GM23338 (cell line): ENCODE results near the gene MT1F. TPM values are rescaled to one million over a fixed set of nuclear protein-coding genes. Genes with fewer than 3 reads are reported as not detected.

ENCODE experiments used
- ATAC-seq: fragments of 200-7000 bp; cut with Tn5 transposase; 3 replicates; pipeline ENCODE4 v1.9.1; 2020
- DNase-seq: peaks from one replicate; pipeline ENCODE4 v3.0.0-alpha.2; 2015; ENCODE audit warnings: low spot score
- H2AFZ ChIP-seq: fragments of 200-600 bp; sonication (generic); 2 replicates; pipeline ENCODE4 v1.8.0; 2016; ENCODE audit warnings: antibody characterized with exemption, mild to moderate bottlenecking, moderate library complexity
- H3F3A ChIP-seq: fragments of 200-600 bp; sonication (generic); replicated peaks from 2 replicates; pipeline ENCODE4 v1.8.0; 2017; ENCODE audit warnings: antibody characterized with exemption, mixed run types, low read depth
- H3K27ac ChIP-seq: fragments of 200-600 bp; sonication (generic); 2 replicates; pipeline ENCODE4 v1.6.1; 2016; ENCODE audit warnings: low read depth
- H3K27me3 ChIP-seq: fragments of 200-600 bp; sonication (generic); 2 replicates; pipeline ENCODE4 v1.8.0; 2016; ENCODE audit warnings: mild to moderate bottlenecking, mixed run types, moderate library complexity; ENCODE audit not compliant: insufficient read depth
- H3K36me3 ChIP-seq: fragments of 200-600 bp; sonication (generic); 2 replicates; pipeline ENCODE4 v1.8.0; 2016; ENCODE audit warnings: mild to moderate bottlenecking; ENCODE audit not compliant: insufficient read depth
- H3K4me1 ChIP-seq: fragments of 200-600 bp; sonication (generic); 2 replicates; pipeline ENCODE4 v1.8.0; 2016; ENCODE audit warnings: mild to moderate bottlenecking, moderate library complexity; ENCODE audit not compliant: insufficient read depth
- H3K4me2 ChIP-seq: fragments of 200-600 bp; sonication (generic); 2 replicates; pipeline ENCODE4 v1.7.1; 2017; ENCODE audit warnings: mixed run types
- H3K4me3 ChIP-seq: fragments of 200-600 bp; sonication (generic); 2 replicates; pipeline ENCODE4 v1.6.1; 2016; ENCODE audit warnings: mixed run types
- H3K79me2 ChIP-seq: fragments of 200-600 bp; sonication (generic); replicated peaks from 2 replicates; pipeline ENCODE4 v1.8.0; 2017; ENCODE audit warnings: mild to moderate bottlenecking; ENCODE audit not compliant: insufficient read depth
- H3K9me2 ChIP-seq: fragments of 200-600 bp; sonication (generic); 2 replicates; pipeline ENCODE4 v1.8.0; 2017; ENCODE audit not compliant: insufficient read depth
- H4K20me1 ChIP-seq: fragments of 200-600 bp; sonication (generic); replicated peaks from 2 replicates; pipeline ENCODE4 v1.8.0; 2017; ENCODE audit warnings: mild to moderate bottlenecking; ENCODE audit not compliant: insufficient read depth
- H3K27ac Mint-ChIP-seq: 2 replicates; pipeline ENCODE4 v1.8.0; 2020; ENCODE audit warnings: inconsistent platforms, mild to moderate bottlenecking, moderate library complexity, mixed read lengths
- H3K27me3 Mint-ChIP-seq: 3 replicates; pipeline ENCODE4 v1.8.0; 2022; ENCODE audit warnings: low read depth, mild to moderate bottlenecking, moderate library complexity, mixed read lengths, inconsistent platforms; ENCODE audit not compliant: insufficient read depth, poor library complexity
- H3K36me3 Mint-ChIP-seq: 3 replicates; pipeline ENCODE4 v1.8.0; 2021; ENCODE audit warnings: low read depth, mild to moderate bottlenecking, inconsistent platforms, moderate library complexity, mixed read lengths
- H3K4me1 Mint-ChIP-seq: 3 replicates; pipeline ENCODE4 v1.8.0; 2020; ENCODE audit warnings: mild to moderate bottlenecking, inconsistent platforms, mixed read lengths
- H3K4me3 Mint-ChIP-seq: 3 replicates; pipeline ENCODE4 v1.8.0; 2021; ENCODE audit warnings: moderate library complexity, mild to moderate bottlenecking, inconsistent platforms, mixed read lengths
- H3K9me3 Mint-ChIP-seq: 3 replicates; pipeline ENCODE4 v1.8.0; 2020; ENCODE audit warnings: moderate library complexity, mild to moderate bottlenecking, inconsistent platforms, mixed read lengths
- EZH2 ChIP-seq: fragments of 200-600 bp; sonication (generic); IDR thresholded peaks from one replicate; pipeline ENCODE4 v1.8.0; 2017; ENCODE audit warnings: antibody characterized with exemption, mild to moderate bottlenecking, low read depth; ENCODE audit not compliant: unreplicated experiment
- EZH2phosphoT487 ChIP-seq: fragments of 200-600 bp; sonication (generic); IDR thresholded peaks from one replicate; pipeline ENCODE4 v1.8.1; 2018; ENCODE audit warnings: antibody characterized with exemption; ENCODE audit not compliant: unreplicated experiment
- POLR2AphosphoS5 ChIP-seq: IDR thresholded peaks from 2 replicates; pipeline ENCODE4 v1.6.1; 2016; ENCODE audit warnings: antibody characterized with exemption, low read depth
- STAT1 ChIP-seq: IDR thresholded peaks from one replicate; pipeline ENCODE4 v1.6.1; 2016; ENCODE audit warnings: antibody characterized with exemption; ENCODE audit not compliant: unreplicated experiment
- polyA plus RNA-seq: library from polyadenylated mRNA; unstranded; fragments of >200 nt; fragmentation: Nextera tagmentation; extraction: Ambion mirVana; gene quantifications from 2 replicates; pipeline ENCODE4 v1.2.1, GENCODE V29; 2016
- total RNA-seq: library from RNA; depleted of rRNA; stranded (reverse); fragments of >200 nt; shearing (Covaris generic); gene quantifications from 2 replicates; pipeline ENCODE4 v1.2.3, GENCODE V29; 2014
- TF ChIP-seq, protein P1 (sequence below): fragments of 250-450 bp; sonication (Bioruptor Pico); IDR thresholded peaks from 2 replicates; pipeline ENCODE4 v1.5.0; 2020; ENCODE audit warnings: mild to moderate bottlenecking, moderate library complexity
- TF ChIP-seq, protein P2 (sequence below): IDR thresholded peaks from one replicate; pipeline ENCODE4 v1.6.1; 2018; ENCODE audit warnings: antibody characterized with exemption; ENCODE audit not compliant: unreplicated experiment

MT1F gene
- total and polyA plus RNA-seq, 2 experiments from 2014 or later = 7.4 to 107 TPM

DNA sequence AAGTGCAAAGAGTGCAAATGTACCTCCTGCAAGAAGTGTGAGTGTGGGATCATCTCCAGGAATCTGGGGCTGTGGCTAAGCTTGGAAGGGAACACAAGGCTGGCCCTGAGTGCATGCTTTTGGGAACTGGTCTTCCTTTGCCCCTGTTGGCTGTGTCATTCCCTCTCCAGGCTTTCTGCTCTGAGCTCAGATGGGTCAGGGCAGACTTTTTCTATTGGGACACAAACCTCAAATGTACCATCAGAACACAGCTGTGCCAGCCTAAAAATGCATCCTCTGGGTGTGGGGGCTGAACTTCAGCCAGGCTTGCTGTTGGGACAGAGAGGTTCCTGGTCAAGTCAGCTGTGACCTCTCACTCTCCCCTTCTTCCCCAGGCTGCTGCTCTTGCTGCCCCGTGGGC, 5.2 kb upstream of the MT1F start:
- Histone ChIP-seq H3K79me2 (no peaks in the 10 kb centered on the region), H3K9me2 (no peaks in the 10 kb centered on the region), H3K4me3 (no peak overlapping the region), H3K36me3 (no peaks in the 10 kb centered on the region; the same call in 1 of the 2 replicates), H3K4me1 (no peaks in the 10 kb centered on the region; the same call in none of the 2 replicates), H3K27ac (no peak overlapping the region), H3F3A (no peaks in the 10 kb centered on the region), H4K20me1 (no peaks in the 10 kb centered on the region), H3K27me3 (peaks cover 55% of the 10 kb centered on the region), H3K4me2 (no peak overlapping the region), H2AFZ (no peak overlapping the region)
- ATAC-seq (no peak), DNase-seq (no peak)
- H3K9me3 Mint-ChIP-seq = no peaks in the 10 kb centered on the region
- peaks cover 6% of the 10 kb centered on the region; the same call in 2 of the 3 replicates for H3K4me1 Mint-ChIP-seq
- no peaks in the 10 kb centered on the region for H3K36me3 Mint-ChIP-seq
- no peak overlapping the region for H3K27ac Mint-ChIP-seq
- peaks cover 50% of the 10 kb centered on the region for H3K27me3 Mint-ChIP-seq
- TF ChIP-seq, protein P1, sequence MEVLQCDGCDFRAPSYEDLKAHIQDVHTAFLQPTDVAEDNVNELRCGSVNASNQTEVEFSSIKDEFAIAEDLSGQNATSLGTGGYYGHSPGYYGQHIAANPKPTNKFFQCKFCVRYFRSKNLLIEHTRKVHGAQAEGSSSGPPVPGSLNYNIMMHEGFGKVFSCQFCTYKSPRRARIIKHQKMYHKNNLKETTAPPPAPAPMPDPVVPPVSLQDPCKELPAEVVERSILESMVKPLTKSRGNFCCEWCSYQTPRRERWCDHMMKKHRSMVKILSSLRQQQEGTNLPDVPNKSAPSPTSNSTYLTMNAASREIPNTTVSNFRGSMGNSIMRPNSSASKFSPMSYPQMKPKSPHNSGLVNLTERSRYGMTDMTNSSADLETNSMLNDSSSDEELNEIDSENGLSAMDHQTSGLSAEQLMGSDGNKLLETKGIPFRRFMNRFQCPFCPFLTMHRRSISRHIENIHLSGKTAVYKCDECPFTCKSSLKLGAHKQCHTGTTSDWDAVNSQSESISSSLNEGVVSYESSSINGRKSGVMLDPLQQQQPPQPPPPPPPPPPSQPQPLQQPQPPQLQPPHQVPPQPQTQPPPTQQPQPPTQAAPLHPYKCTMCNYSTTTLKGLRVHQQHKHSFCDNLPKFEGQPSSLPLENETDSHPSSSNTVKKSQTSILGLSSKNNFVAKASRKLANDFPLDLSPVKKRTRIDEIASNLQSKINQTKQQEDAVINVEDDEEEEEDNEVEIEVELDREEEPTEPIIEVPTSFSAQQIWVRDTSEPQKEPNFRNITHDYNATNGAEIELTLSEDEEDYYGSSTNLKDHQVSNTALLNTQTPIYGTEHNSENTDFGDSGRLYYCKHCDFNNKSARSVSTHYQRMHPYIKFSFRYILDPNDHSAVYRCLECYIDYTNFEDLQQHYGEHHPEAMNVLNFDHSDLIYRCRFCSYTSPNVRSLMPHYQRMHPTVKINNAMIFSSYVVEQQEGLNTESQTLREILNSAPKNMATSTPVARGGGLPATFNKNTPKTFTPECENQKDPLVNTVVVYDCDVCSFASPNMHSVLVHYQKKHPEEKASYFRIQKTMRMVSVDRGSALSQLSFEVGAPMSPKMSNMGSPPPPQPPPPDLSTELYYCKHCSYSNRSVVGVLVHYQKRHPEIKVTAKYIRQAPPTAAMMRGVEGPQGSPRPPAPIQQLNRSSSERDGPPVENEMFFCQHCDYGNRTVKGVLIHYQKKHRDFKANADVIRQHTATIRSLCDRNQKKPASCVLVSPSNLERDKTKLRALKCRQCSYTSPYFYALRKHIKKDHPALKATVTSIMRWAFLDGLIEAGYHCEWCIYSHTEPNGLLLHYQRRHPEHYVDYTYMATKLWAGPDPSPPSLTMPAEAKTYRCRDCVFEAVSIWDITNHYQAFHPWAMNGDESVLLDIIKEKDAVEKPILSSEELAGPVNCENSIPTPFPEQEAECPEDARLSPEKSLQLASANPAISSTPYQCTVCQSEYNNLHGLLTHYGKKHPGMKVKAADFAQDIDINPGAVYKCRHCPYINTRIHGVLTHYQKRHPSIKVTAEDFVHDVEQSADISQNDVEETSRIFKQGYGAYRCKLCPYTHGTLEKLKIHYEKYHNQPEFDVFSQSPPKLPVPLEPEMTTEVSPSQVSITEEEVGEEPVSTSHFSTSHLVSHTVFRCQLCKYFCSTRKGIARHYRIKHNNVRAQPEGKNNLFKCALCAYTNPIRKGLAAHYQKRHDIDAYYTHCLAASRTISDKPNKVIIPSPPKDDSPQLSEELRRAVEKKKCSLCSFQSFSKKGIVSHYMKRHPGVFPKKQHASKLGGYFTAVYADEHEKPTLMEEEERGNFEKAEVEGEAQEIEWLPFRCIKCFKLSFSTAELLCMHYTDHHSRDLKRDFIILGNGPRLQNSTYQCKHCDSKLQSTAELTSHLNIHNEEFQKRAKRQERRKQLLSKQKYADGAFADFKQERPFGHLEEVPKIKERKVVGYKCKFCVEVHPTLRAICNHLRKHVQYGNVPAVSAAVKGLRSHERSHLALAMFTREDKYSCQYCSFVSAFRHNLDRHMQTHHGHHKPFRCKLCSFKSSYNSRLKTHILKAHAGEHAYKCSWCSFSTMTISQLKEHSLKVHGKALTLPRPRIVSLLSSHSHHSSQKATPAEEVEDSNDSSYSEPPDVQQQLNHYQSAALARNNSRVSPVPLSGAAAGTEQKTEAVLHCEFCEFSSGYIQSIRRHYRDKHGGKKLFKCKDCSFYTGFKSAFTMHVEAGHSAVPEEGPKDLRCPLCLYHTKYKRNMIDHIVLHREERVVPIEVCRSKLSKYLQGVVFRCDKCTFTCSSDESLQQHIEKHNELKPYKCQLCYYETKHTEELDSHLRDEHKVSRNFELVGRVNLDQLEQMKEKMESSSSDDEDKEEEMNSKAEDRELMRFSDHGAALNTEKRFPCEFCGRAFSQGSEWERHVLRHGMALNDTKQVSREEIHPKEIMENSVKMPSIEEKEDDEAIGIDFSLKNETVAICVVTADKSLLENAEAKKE (CRISPR knock-in tag) = no peak
- TF ChIP-seq STAT1 (no peak), EZH2 (no peak), EZH2phosphoT487 (no peak)
- H3K4me3 Mint-ChIP-seq = no peak overlapping the region

GRCh38 chr16:56653218-56653617, 4.5 kb upstream of the MT1F start:
- Histone ChIP-seq H3K27ac (no peak overlapping the region), H3K9me2 (no peaks in the 10 kb centered on the region), H3K4me2 (no peak overlapping the region), H4K20me1 (no peaks in the 10 kb centered on the region), H3K4me1 (peaks cover 3% of the 10 kb centered on the region), H3F3A (no peaks in the 10 kb centered on the region), H3K4me3 (no peak overlapping the region), H3K27me3 (peaks cover 55% of the 10 kb centered on the region), H3K79me2 (no peaks in the 10 kb centered on the region), H2AFZ (no peak overlapping the region), H3K36me3 (no peaks in the 10 kb centered on the region; the same call in 1 of the 2 replicates)
- no peaks in the 10 kb centered on the region for H3K36me3 Mint-ChIP-seq
- no peak for ATAC-seq
- no peaks in the 10 kb centered on the region for H3K9me3 Mint-ChIP-seq
- H3K4me1 Mint-ChIP-seq = peaks cover 4% of the 10 kb centered on the region; the same call in 2 of the 3 replicates
- H3K4me3 Mint-ChIP-seq = no peak overlapping the region
- no peak for DNase-seq
- H3K27me3 Mint-ChIP-seq = peaks cover 47% of the 10 kb centered on the region
- no peak overlapping the region for H3K27ac Mint-ChIP-seq
- TF ChIP-seq, protein P2, sequence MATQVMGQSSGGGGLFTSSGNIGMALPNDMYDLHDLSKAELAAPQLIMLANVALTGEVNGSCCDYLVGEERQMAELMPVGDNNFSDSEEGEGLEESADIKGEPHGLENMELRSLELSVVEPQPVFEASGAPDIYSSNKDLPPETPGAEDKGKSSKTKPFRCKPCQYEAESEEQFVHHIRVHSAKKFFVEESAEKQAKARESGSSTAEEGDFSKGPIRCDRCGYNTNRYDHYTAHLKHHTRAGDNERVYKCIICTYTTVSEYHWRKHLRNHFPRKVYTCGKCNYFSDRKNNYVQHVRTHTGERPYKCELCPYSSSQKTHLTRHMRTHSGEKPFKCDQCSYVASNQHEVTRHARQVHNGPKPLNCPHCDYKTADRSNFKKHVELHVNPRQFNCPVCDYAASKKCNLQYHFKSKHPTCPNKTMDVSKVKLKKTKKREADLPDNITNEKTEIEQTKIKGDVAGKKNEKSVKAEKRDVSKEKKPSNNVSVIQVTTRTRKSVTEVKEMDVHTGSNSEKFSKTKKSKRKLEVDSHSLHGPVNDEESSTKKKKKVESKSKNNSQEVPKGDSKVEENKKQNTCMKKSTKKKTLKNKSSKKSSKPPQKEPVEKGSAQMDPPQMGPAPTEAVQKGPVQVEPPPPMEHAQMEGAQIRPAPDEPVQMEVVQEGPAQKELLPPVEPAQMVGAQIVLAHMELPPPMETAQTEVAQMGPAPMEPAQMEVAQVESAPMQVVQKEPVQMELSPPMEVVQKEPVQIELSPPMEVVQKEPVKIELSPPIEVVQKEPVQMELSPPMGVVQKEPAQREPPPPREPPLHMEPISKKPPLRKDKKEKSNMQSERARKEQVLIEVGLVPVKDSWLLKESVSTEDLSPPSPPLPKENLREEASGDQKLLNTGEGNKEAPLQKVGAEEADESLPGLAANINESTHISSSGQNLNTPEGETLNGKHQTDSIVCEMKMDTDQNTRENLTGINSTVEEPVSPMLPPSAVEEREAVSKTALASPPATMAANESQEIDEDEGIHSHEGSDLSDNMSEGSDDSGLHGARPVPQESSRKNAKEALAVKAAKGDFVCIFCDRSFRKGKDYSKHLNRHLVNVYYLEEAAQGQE = no peak
- TF ChIP-seq POLR2AphosphoS5 = no peak
